HUES48 (cell line): ENCODE results near the gene PIEZO2.

Experiments used
- H3K27ac ChIP-seq: one replicate; pipeline ENCODE4 v1.7.0; 2013; ENCODE audit warnings: low read depth, low read length, inconsistent platforms
- H3K27me3 ChIP-seq: 2 replicates; pipeline ENCODE4 v1.6.1; 2013; ENCODE audit warnings: mild to moderate bottlenecking, low read length; ENCODE audit not compliant: control insufficient read depth, insufficient read depth
- H3K36me3 ChIP-seq: 2 replicates; pipeline ENCODE4 v1.6.1; 2013; ENCODE audit warnings: low read length; ENCODE audit not compliant: control insufficient read depth, insufficient read depth
- H3K4me1 ChIP-seq: 2 replicates; pipeline ENCODE4 v1.6.1; 2013; ENCODE audit warnings: mild to moderate bottlenecking, low read length; ENCODE audit not compliant: control insufficient read depth, insufficient read depth
- H3K4me3 ChIP-seq: 2 replicates; pipeline ENCODE4 v1.5.1; 2013; ENCODE audit warnings: mild to moderate bottlenecking, low read depth, low read length
- H3K9ac ChIP-seq: 2 replicates; pipeline ENCODE4 v1.6.1; 2013; ENCODE audit warnings: mild to moderate bottlenecking, low read depth, low read length, moderate library complexity
- H3K9me3 ChIP-seq: 2 replicates; pipeline ENCODE4 v1.6.1; 2013; ENCODE audit warnings: low read length; ENCODE audit not compliant: control insufficient read depth, insufficient read depth

The PIEZO2 gene

GRCh38 chr18:10893761-10894160 is 255.6 kb downstream of the PIEZO2 start:
- Histone ChIP-seq H3K4me1 (no peaks in the 10 kb centered on the region), H3K4me3 (no peak overlapping the region), H3K27me3 (no peaks in the 10 kb centered on the region), H3K36me3 (no peaks in the 10 kb centered on the region), H3K9ac (no peak overlapping the region), H3K9me3 (no peaks in the 10 kb centered on the region), H3K27ac (no peak overlapping the region)

GRCh38 chr18:10893196-10893595 is 256.2 kb downstream of the PIEZO2 start:
- Histone ChIP-seq H3K9me3 (no peaks in the 10 kb centered on the region), H3K4me1 (no peaks in the 10 kb centered on the region), H3K36me3 (no peaks in the 10 kb centered on the region), H3K27me3 (no peaks in the 10 kb centered on the region), H3K4me3 (no peak overlapping the region), H3K9ac (no peak overlapping the region), H3K27ac (no peak overlapping the region)

GRCh38 chr18:10892786-10893185 is 256.6 kb downstream of the PIEZO2 start:
- Histone ChIP-seq H3K9ac (no peak overlapping the region), H3K4me3 (no peak overlapping the region), H3K36me3 (no peaks in the 10 kb centered on the region), H3K27ac (no peak overlapping the region), H3K4me1 (no peaks in the 10 kb centered on the region), H3K9me3 (no peaks in the 10 kb centered on the region), H3K27me3 (no peaks in the 10 kb centered on the region)

- no peak overlapping the region for H3K4me3 ChIP-seq
- H3K4me1 ChIP-seq, result no peaks in the 10 kb centered on the region
Measured at GRCh38 chr18:10890022-10890421, 259.3 kb downstream of the PIEZO2 start.

GRCh38 chr18:10878703-10879102 is 270.7 kb downstream of the PIEZO2 start:
- no peaks in the 10 kb centered on the region for H3K36me3 ChIP-seq
- no peak overlapping the region for H3K4me3 ChIP-seq
- no peaks in the 10 kb centered on the region for H3K9me3 ChIP-seq
- H3K27me3 ChIP-seq, result no peaks in the 10 kb centered on the region
- H3K9ac ChIP-seq, result no peak overlapping the region
- no peak overlapping the region for H3K27ac ChIP-seq
- H3K4me1 ChIP-seq, result peaks cover 14% of the 10 kb centered on the region

More at GRCh38 chr18:10890022-10890421, 259.3 kb downstream of the PIEZO2 start:
- Histone ChIP-seq H3K9ac (no peak overlapping the region), H3K36me3 (no peaks in the 10 kb centered on the region), H3K9me3 (no peaks in the 10 kb centered on the region), H3K27ac (no peak overlapping the region), H3K27me3 (no peaks in the 10 kb centered on the region)

GRCh38 chr18:10877987-10878386 is 271.4 kb downstream of the PIEZO2 start:
- no peak overlapping the region for H3K4me3 ChIP-seq
- H3K9me3 ChIP-seq, result no peaks in the 10 kb centered on the region
- H3K27me3 ChIP-seq, result no peaks in the 10 kb centered on the region
- no peak overlapping the region for H3K9ac ChIP-seq
- no peaks in the 10 kb centered on the region for H3K36me3 ChIP-seq
- H3K4me1 ChIP-seq, result peaks cover 14% of the 10 kb centered on the region
- no peak overlapping the region for H3K27ac ChIP-seq

- H3K4me1 ChIP-seq, result peaks cover 8% of the 10 kb centered on the region
- no peaks in the 10 kb centered on the region for H3K9me3 ChIP-seq
- no peak overlapping the region for H3K27ac ChIP-seq
- H3K9ac ChIP-seq, result no peak overlapping the region
- H3K27me3 ChIP-seq, result no peaks in the 10 kb centered on the region
- no peak overlapping the region for H3K4me3 ChIP-seq
- H3K36me3 ChIP-seq, result no peaks in the 10 kb centered on the region
Measured at GRCh38 chr18:10875811-10876210, 273.6 kb downstream of the PIEZO2 start.

- Histone ChIP-seq H3K9me3 (no peaks in the 10 kb centered on the region), H3K27me3 (no peaks in the 10 kb centered on the region), H3K27ac (no peak overlapping the region), H3K9ac (no peak overlapping the region), H3K4me3 (no peak overlapping the region), H3K36me3 (no peaks in the 10 kb centered on the region), H3K4me1 (peaks cover 8% of the 10 kb centered on the region)
Measured at GRCh38 chr18:10872304-10872703, 277.1 kb downstream of the PIEZO2 start.

GRCh38 chr18:10864722-10865121 is 284.6 kb downstream of the PIEZO2 start:
- Histone ChIP-seq H3K9ac (no peak overlapping the region), H3K9me3 (no peaks in the 10 kb centered on the region), H3K27ac (no peak overlapping the region), H3K4me1 (peaks cover 4% of the 10 kb centered on the region), H3K4me3 (no peak overlapping the region), H3K36me3 (no peaks in the 10 kb centered on the region), H3K27me3 (no peaks in the 10 kb centered on the region)

- no peaks in the 10 kb centered on the region for H3K27me3 ChIP-seq
- H3K4me3 ChIP-seq, result no peak overlapping the region
- peaks cover 4% of the 10 kb centered on the region for H3K4me1 ChIP-seq
- H3K36me3 ChIP-seq, result no peaks in the 10 kb centered on the region
- H3K9me3 ChIP-seq, result no peaks in the 10 kb centered on the region
- no peak overlapping the region for H3K27ac ChIP-seq
- H3K9ac ChIP-seq, result no peak overlapping the region
Measured at GRCh38 chr18:10863026-10863425, 286.3 kb downstream of the PIEZO2 start.

- Histone ChIP-seq H3K4me1 (peaks cover 4% of the 10 kb centered on the region), H3K9ac (no peak overlapping the region)
Measured at GRCh38 chr18:10860928-10861327, 288.4 kb downstream of the PIEZO2 start.

GRCh38 chr18:10860382-10860781 is 289.0 kb downstream of the PIEZO2 start:
- no peak overlapping the region for H3K4me3 ChIP-seq
- H3K27me3 ChIP-seq, result no peaks in the 10 kb centered on the region
- peaks cover 4% of the 10 kb centered on the region for H3K4me1 ChIP-seq
- H3K36me3 ChIP-seq, result no peaks in the 10 kb centered on the region
- H3K27ac ChIP-seq, result peak overlapping the region; percentile 66
- no peaks in the 10 kb centered on the region for H3K9me3 ChIP-seq
- H3K9ac ChIP-seq, result no peak overlapping the region

More at GRCh38 chr18:10860928-10861327, 288.4 kb downstream of the PIEZO2 start:
- no peaks in the 10 kb centered on the region for H3K27me3 ChIP-seq
- no peaks in the 10 kb centered on the region for H3K36me3 ChIP-seq
- no peaks in the 10 kb centered on the region for H3K9me3 ChIP-seq
- peak overlapping the region; percentile 66 for H3K27ac ChIP-seq
- H3K4me3 ChIP-seq, result no peak overlapping the region
